Ishikawa (cell line): Measurements from ENCODE around the gene SAMD8.

Source experiments
- EP300 ChIP-seq: IDR thresholded peaks from 2 replicates; pipeline ENCODE4 v1.6.1; 2012; ENCODE audit warnings: borderline replicate concordance
- FOXM1 ChIP-seq: IDR thresholded peaks from 2 replicates; pipeline ENCODE4 v1.6.1; 2012; ENCODE audit warnings: low read depth, borderline replicate concordance
- MAX ChIP-seq: IDR thresholded peaks from 2 replicates; pipeline ENCODE4 v1.6.1; 2012
- RAD21 ChIP-seq: IDR thresholded peaks from 2 replicates; pipeline ENCODE4 v1.6.1; 2012; ENCODE audit warnings: low read depth
- TAF1 ChIP-seq: IDR thresholded peaks from 2 replicates; pipeline ENCODE4 v1.6.1; 2012; ENCODE audit warnings: low read depth, mild to moderate bottlenecking
- USF1 ChIP-seq: IDR thresholded peaks from 2 replicates; pipeline ENCODE4 v1.6.1; 2012
- YY1 ChIP-seq: IDR thresholded peaks from 2 replicates; pipeline ENCODE4 v1.6.1; 2012; ENCODE audit warnings: low read depth
- ZBTB7A ChIP-seq: IDR thresholded peaks from 2 replicates; pipeline ENCODE4 v1.6.1; 2012; ENCODE audit warnings: low read depth

- TF ChIP-seq TAF1 (no peak), RAD21 (no peak), EP300 (no peak), YY1 (no peak), USF1 (no peak), ZBTB7A (no peak), FOXM1 (no peak), MAX (no peak)
These were observed 5.8 kb upstream of the SAMD8 start for GRCh38 chr10:75105576-75106197.
